GM19438 (cell line): ENCODE data around the gene MON1A.
A peak's percentile ranks its signal among the peaks of the same experiment; 100 is the strongest.
"Not testable (repeated sequence)": the region's sequence is repeated elsewhere in the genome, so short reads cannot be mapped to it uniquely, and the experiment has no call there.

Experiments
- ATAC-seq: cut with Tn5 transposase; IDR thresholded peaks from one replicate; pipeline ENCODE4 v1.9.1; 2021; ENCODE audit warnings: low read depth; ENCODE audit not compliant: unreplicated experiment

MON1A gene

DNA sequence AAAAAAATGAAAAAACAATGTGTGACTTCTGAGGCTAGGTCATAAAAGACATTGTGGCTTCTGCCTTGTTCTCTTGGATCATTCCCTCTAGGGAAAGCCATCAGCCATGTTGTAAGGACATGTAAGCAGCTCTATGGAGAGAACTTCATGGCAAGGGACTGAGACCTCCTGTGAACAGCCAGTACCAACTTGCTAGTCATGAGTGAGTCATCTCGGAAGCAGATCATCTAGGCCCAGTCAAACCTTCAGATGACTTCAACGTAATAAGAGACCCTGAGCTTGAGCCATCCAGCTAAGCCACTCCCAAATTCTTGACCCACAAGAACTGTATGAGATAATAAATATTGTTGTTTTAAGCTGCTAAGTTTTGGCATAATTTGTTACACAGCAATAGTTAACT is 4.9 kb downstream of the MON1A start:
- no peak for ATAC-seq

DNA sequence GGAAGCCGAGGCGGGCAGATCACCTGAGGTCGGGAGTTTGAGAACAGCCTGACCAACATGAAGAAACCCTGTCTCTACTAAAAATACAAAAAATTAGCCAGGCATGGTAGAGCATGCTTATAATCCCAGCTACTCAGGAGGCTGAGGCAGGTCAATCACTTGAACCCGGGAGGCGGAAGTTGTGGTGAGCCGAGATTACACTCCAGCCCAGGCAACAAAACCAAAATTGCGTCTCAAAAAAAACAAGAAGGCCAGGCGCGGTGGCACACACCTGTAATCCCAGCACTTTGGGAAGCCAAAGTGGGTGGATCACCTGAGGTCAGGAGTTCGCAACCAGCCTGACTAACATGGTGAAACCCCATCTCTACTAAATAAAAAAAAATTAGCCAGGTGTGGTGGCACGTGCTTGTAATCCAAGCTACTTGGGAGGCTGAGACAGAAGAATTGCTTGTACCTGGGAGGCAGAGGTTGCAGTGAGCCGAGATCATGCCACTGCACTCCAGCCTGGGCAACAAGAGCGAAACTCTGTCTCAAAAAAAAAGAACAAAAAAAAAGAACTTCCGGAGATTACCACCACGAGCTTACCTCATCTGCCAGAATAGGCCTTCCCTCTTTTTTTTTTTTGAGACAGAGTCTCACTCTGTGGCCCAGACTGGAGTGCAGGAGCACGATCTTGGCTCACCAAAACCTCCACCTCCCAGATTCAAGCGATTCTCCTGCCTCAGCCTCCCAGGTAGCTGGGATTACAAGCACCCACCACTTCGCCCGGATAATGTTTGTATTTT is 11.6 kb downstream of the MON1A start:
- ATAC-seq = not testable (repeated sequence)

DNA sequence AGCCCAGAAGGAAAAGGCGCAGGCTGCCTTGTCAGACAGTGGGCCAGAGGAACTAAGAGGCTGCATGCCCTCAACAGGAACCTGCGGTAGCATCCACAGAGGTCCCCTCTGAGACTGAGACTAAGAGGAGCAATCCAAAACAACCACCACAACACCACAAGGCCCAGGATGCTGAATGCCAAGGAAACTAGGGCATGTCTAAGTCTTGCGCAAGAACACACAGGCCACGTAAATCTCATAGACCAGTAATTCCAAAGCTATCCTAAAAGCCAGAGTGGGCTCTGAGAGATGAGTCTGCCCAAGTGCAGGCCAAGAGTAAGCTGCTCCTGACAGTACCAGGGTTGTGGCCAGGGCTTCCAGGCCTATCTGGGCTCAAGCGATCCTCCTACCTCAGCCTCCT is 12.9 kb downstream of the MON1A start:
- ATAC-seq = no peak

DNA sequence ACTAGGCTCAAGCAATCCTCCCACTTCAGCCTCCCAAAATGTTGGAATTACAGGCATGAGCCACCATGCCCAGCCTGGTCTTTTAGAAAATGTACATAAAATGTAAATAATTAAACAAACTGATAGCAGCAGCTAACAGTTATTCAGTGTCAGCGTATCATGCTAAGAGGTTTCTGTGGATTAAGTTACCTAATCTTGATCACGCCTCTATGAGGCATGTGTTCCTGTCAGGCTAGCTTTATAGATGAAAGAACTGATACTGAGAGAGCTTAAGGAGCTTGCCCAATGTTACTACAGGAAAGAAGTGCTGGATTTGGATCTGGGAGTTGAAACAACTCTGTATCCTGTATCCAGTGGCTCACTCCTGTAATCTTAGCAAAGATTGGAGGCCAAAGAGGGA is 14.7 kb downstream of the MON1A start:
- ATAC-seq = no peak

DNA sequence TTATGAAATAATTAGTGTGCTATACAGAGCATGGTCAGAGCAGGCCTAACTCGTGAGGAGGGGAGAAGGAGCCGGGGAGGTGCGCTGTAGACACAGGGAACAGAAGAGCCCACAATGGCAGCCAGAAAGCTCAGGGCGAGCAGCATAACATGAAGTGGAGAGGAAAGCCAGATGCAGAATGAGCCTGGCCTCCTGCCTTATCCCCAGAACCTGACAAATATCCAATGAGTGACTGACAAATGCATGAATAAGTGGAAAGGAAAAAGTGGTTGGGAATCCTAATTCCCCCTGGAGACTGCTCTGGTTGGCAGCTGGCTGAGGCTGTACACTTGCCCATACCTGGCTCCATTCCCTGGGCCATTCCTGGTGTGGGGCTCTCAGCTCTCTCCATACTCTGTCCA is 16.7 kb downstream of the MON1A start:
- ATAC-seq = no peak

DNA sequence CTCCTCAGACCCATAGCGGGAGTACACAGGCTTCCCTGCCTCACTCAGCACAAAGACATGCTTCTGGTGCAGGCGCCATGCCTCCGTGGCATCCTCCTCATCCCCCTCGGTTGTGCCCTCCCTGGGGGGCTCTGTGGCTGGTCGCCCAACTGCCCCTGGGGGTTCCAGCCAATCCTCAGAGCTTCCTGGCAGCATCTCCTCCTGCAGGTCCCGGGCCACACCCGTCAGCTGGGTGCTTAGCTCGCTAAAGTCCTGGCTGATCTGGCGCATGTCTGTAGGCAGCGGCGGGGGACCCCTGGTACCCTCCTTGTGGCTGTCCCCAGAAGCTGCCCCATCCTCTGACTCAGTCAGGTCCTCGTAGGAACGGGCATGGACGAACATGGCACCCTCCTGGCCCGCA is 18.0 kb downstream of the MON1A start:
- ATAC-seq = no peak

DNA sequence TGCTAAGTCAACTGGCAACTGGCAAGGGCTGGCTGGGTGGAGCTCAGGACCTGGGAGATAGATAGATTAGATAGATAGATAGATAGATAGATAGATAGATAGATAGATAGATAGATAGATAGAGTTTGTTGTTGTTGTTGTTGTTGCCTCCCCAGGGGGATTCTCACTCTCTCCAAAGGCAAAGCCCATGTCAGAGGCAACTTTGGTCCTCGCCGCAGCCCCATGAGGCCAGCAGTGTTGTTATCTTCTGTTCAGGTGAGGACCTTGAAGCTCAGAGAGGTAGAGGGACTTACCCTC is 18.5 kb downstream of the MON1A start:
- ATAC-seq = no peak

DNA sequence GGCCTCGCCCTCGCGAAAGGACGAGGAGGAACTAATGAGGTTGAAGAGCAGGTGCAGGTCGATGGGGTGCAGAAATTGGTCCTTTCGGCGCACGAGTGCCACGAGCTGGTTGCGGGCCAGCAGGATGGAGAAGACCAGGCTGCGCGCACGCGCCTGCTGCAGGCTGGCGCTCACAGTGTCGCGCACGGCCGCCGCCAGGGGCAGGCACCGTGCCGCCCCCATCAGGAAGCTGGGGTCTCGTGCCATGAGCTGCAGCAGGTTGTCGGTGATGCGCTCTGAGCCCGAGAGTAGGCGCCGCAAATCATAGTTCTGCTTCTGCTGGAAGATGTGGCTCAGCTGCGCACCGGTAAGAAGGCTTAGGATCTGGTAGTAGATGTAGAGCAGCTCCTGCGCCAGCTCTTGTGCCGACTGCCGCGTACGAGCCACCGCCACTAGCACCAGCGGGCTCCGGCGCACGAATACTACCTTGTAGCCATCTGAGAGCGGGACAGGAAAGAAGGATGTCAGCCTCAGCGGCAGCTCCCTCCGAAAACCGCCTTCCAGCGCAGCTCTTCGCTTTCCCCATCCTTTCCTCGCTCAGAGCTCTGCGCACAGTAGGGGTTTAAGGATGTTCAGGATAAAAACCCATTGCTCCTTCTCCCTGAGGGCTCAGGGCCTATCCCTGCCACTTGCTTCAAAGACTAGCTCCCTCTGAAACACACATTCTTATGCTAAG is 19.0 kb downstream of the MON1A start:
- no peak for ATAC-seq

DNA sequence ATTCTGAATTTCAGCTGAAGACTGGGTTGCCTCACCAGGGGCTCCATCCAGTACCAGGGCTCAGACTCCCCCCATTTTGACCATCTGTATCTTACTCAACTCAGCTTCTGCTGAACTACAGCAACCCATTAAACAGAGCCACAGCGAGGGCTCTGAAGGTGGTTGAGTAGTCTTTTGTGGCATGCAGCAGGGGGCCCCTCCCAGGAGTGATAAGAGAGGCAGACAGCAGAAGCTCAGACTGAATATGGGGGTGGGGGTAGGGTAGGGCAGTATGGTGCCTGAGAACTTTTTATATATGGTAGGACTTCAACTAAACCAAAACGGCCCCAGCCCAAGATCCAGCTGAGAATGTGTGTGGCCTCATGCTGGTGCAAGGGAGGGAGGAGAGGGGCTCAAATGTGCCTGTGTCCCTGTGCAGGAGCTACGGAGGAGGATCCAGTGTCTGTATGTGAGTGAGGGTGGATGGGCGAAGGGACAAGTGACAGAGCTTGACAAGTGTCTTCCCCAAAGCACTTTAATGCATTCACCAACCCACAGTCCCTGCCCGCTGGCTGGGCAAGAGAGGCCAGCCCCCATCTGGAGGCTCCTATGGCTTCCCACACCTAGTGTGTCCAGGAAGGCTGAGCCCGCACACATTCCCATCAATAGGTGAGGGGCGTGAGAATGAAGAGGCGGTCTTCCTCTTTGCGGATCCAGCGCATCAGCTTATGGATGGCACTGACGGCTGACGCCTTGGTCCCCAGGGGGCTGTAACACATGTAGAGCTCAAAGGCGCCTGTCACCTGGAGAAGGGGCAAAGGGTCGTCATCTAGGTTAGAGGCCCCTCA is 21.0 kb downstream of the MON1A start:
- ATAC-seq = no peak

DNA sequence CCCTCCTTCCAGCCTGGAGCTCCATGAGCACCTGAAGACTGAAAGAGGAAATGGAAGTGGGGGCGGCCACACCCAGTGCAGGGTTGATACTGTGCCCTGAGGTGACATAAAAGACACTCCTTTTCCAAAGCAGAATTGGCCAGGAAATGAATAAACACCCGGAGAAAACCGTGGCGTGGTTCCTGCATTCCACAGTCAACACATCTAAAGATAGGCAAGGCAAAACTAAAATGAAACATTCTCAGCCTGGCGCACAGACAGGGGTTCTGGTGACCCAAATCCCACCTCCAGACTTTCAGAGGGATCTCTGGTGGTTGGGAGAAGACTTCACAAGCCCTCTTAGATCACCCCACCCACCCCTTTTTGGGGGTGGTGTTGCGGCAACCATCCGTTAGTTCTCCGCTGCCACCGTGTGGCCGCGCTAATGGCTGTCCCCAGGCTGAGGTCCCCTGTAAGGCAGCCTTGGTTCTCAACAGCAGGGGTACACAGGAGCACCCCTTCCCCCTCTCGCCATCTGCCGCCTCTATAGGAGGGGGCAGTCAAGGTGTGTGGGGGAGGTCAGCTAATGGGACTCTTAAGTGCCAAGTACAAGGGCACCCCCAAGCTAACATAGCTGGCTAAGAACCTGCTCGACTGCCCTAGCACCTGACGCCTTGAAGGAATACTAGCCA is 23.4 kb downstream of the MON1A start:
- no peak for ATAC-seq

DNA sequence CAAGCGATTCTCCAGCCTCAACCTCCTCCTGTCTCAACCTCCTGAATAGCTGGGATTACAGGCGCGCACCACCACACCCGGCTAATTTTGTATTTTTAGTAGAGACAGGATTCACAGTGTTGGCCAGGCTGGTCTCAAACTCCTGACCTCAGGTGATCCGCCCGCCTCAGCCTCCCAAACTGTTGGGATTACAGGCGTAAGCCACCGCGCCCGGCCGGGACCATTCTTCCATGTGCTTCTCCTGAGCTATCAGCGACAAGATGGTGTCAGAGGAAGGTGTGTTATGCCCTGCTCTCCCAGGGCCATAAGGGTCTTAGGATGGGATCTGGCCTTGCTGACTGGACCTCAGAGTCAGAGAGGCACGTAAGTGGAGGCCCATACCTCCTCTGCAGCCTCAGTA is 25.2 kb downstream of the MON1A start:
- ATAC-seq = not testable (repeated sequence)

DNA sequence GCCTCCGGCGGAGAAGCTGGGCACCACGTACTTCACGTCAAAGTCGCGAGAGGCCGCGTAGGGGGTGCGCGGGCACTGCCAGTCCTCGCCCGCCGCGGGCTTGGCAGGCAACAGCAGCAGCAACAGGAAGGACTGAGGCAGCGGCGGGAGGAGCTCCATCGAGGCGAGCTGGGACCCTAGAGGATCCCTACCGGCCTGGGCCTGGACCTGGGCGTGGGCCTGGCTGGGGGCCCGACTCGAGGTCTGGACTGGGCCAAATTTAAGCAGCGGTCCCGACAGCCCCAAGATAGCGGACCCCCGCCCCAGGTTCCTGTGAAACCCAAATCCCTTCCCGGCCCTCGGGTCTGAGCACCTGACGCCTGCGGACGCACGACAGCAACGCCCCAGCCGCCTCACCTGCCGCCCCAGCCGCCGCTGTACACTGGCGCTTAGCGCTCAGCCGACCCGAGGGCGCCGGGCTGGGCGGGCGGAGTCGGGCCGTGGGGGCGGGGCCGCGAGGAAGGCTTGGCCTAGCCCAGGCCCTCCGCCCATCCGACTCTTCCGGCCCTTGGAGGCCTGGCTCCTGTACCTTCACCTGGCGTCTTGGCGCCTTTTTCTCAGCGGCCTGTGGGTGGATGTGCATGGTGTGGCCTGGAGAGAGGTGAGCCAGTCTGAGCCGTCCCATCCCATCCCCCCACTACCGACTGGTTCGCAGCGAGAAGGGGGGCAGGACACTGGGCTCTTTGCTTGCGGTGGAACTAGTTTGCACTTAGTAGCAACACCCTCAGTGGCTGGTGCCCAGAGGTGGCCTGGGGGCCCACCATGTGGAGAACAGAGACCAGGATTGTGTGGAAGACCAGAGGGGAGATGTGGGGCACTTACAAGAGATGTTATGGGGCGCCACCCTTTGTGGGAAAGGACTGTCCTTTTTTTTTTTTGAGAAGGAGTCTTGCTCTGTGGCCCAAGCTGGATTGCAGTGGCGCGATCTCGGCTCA is 25.9 kb downstream of the MON1A start, which contains the start of gene MST1R:
Gene MST1R, minus strand, starts transcription at position 423 of the 974 bp plus-strand sequence. Its CDS starts 264 bp downstream, at position 159.
- ATAC-seq = peak; percentile 78

DNA sequence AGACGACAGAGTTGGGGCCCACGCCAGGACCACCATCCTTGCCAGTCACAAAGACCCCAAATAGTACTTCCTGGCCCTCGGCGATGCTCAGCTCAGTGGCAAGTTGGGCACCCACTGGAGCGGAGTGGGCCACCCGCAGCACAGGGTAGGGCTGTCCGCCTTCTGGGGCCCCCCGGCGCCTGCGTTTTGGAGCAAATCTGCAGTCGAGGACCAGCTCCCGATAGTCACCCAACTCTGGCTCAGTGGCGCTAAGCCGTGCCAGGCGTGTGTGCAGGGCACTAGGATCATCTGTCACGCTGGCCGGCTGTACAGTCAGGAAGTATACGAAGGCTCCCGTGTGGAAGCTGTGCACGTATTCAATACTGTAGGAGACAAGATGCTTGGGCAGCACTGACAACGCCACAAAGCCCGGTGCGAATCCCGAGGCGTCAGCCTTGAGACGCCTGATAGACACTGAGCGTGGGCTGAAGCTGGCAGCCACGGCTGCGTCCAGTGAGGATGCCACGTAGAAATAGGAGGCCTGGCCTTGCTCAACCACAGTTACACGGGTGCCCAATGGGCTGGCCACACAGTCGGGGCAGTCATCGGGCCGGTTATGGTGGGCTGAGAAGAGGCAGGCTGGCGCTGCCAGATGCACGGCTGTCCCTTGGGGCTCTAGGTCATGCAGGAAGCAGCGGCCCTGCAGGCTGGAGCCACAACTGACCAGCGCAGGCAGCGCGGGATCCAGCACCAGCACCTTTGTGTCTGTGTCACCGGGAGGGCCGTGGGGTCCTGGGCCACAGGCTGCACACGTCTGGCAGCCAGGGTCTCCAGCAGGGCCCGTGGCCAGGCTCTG is 26.9 kb downstream of the MON1A start:
- no peak for ATAC-seq

DNA sequence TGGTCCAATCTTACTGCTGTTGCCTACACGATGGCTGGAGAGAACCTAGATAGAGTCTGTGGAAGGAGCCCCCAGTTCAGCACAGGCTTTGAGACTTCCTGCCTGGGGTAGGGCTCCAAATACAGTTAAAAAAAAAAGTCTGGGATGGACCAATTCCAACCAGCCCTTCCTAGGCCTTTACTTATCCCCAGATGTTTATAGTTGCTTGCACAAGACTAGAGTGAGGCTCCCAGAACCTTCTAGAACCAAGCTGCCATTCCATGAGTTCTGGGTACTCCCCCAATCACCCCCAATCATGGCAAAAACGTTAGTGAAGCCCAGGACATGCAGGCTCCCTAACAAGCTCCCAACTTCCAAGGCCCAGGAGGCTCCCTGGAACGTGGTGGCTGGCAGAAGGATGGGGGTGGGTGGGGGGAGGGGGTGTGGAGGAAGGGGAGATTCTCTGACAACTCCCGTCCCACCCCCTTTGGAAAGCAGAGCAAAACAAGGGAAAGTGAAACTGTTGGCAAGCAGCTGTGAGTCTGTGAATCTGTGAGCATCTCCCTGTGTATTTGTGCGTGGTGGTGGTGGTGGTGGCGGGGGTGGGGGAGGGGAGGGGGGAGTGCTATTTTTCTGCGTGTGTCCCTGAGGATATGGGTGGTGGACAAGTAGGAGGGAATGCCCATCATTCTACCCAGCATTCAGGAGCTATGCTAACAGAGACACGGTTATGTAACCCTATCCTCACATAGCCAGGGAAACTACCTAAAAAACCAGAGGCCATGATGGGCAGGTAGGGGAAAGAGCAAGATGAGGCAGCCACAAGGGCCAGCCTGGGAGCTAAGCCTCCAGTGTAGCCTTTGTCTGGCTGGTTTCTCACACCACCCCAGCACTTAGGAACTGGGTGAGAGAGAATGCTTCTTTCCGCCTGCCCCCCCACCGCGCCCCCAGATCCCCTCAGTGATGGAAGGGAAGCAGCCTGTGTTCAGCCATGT is 28.0 kb downstream of the MON1A start:
- ATAC-seq = no peak

DNA sequence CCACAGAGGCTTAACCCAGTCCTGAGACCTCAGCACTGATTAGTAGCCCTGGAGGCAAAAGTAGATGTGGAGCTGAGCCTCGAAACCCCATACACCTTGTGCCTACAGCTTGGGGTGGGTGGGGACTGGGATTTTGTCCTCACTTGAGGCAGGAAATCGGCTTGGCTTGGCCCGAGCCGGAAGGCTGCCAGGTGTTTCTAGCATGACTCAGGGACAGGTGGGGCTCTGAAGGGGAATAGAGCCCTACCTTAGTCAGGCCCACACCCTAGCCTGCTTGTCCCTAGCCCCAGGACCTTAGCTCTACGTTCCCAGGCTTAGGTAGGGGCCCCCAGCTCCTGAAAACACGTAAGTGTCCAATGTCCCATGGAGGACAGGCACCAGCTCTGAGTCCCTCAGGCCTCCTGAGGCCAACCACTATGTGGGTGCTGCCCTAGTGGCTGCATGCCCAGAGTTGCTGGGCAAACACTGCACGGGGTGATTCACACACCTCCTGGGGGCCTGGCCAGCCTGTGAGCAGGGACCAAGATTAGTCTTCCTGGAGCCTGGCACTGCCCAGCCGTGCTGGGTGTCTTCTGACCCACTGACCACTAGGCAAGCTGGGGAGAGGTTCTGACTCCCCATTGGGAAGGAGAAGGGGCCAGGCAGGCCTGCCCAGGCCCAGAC is 29.0 kb downstream of the MON1A start:
- ATAC-seq = no peak

DNA sequence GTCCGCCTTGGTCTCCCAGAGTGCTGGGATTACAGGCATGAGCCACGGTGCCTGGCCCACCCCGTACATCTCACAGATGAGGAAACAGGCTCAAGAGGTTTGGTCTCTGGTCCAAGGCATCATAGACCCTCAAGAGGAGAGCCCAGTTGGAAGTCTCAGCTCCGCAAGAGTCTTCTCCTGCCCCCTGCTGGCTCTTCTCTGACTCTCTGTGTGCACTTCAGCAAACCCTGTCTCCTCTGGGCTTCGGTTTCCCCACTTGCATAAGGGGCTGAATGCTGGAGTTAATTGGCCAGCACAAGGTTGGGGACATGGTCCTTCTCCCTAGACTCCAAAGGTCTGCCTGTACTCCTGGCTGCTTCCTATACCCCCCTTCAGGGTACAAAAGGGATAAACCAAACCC is 29.8 kb downstream of the MON1A start:
- no peak for ATAC-seq

DNA sequence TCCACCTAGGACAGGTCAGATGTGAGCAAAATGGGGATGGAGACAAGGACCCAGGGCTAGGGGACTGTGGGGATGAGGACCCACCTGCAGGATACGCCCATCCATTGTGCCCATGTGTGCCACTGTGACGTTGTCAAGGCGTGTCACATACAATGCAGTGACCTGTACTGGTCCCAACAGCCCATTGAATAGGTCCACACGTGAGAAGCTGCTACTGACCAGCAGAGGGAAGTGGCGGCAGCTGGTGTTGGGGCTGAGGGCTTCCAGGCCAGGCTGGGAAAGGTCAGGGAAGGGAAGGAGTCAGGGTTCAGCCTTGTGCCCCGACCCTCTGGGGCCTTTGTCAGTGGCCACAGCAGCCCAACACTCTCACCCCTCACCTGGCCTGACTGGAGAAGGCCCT is 30.6 kb downstream of the MON1A start:
- ATAC-seq = no peak
